B cell (primary cell): Measurements from ENCODE around the gene KRT35. TPM values are rescaled to one million over a fixed set of nuclear protein-coding genes. Genes with fewer than 3 reads are reported as not detected.

Experiments used
- ATAC-seq: fragments of 200-7000 bp; cut with Tn5 transposase; one replicate; pipeline ENCODE4 v1.10.0; 2021; ENCODE audit warnings: low read depth, mild to moderate bottlenecking, moderate number of reproducible peaks, moderate library complexity
- CTCF ChIA-PET: fragments of 350-600 bp; sonication (Branson Sonifier 250); formaldehyde crosslinking; loops from one replicate; lab custom pipeline; 2021; ENCODE audit warnings: antibody characterized with exemption, inconsistent platforms; lab: Charles Lee
- POLR2A ChIA-PET: fragments of 350-600 bp; sonication (Branson Sonifier 250); formaldehyde crosslinking; loops from one replicate; lab custom pipeline; 2021; ENCODE audit warnings: antibody characterized with exemption; lab: Charles Lee
- DNase-seq: peaks from one replicate; pipeline ENCODE4 v3.0.0; 2013
- H2AFZ ChIP-seq: 2 replicates; pipeline ENCODE4 v1.6.1; 2012; ENCODE audit warnings: mild to moderate bottlenecking, low read depth, low read length; ENCODE audit not compliant: insufficient read depth, poor library complexity, severe bottlenecking
- H3K27ac ChIP-seq, 2 donors: 1 replicate in 1 of 2; 2 replicates in 1 of 2; pipeline ENCODE4 v1.5.1; 2012 to 2013; ENCODE audit warnings: low read length in 2 of 2, mild to moderate bottlenecking in 2 of 2, moderate library complexity in 1 of 2
- H3K27me3 ChIP-seq, 4 experiments: fragments of 200-600 bp in 1 of 4; sonication (generic) in 1 of 4; replicated peaks in 1 of 4; 1 replicate in 2 of 4; 2 replicates in 2 of 4; pipeline versions ENCODE4 v1.6.1 to v1.7.0; 2013 to 2016; ENCODE audit warnings: low read length in 3 of 4, mild to moderate bottlenecking in 2 of 4, mixed read lengths in 1 of 4, moderate library complexity in 1 of 4; ENCODE audit not compliant: insufficient read depth in 4 of 4, control insufficient read depth in 3 of 4; ENCODE audit errors: control extremely low read depth in 1 of 4
- H3K36me3 ChIP-seq, 2 experiments: replicated peaks in 1 of 2; 1 replicate in 1 of 2; 2 replicates in 1 of 2; pipeline versions ENCODE4 v1.6.1 to v1.7.1; 2013; ENCODE audit warnings: low read length in 1 of 2; ENCODE audit not compliant: insufficient read depth in 2 of 2, control insufficient read depth in 1 of 2; ENCODE audit errors: control extremely low read depth in 1 of 2, extremely low read depth in 1 of 2
- H3K4me1 ChIP-seq, 2 donors: fragments of 200-600 bp in 1 of 2; sonication (generic) in 1 of 2; 1 replicate in 1 of 2; 2 replicates in 1 of 2; pipeline versions ENCODE4 v1.5.1 to v1.6.1; 2013 to 2017; ENCODE audit warnings: low read length in 2 of 2; ENCODE audit not compliant: control insufficient read depth in 2 of 2, insufficient read depth in 2 of 2
- H3K4me2 ChIP-seq: replicated peaks from 2 replicates; pipeline ENCODE3; 2012; ENCODE audit warnings: mild to moderate bottlenecking, low read depth, low read length; ENCODE audit not compliant: poor library complexity, severe bottlenecking
- H3K4me3 ChIP-seq, 5 experiments: fragments of 200-600 bp in 1 of 5; sonication (generic) in 1 of 5; 1 replicate in 3 of 5; 2 replicates in 2 of 5; pipeline versions ENCODE4 v1.5.1 to v1.7.0; 2011 to 2016; ENCODE audit warnings: low read length in 4 of 5, mild to moderate bottlenecking in 4 of 5, low read depth in 2 of 5, control low read depth in 1 of 5, moderate library complexity in 1 of 5; ENCODE audit not compliant: insufficient read depth in 1 of 5; ENCODE audit errors: control extremely low read depth in 1 of 5, extremely low read depth in 1 of 5
- H3K79me2 ChIP-seq: fragments of 200-600 bp; sonication (generic); one replicate; pipeline ENCODE4 v1.6.0; 2016; ENCODE audit warnings: low read length; ENCODE audit not compliant: control insufficient read depth, insufficient read depth
- H3K9ac ChIP-seq: fragments of 200-600 bp; sonication (generic); 2 replicates; pipeline ENCODE4 v1.6.1; 2017; ENCODE audit warnings: mild to moderate bottlenecking, low read length, moderate library complexity
- H3K9me3 ChIP-seq, 3 donors: one replicate each; pipeline versions ENCODE4 v1.6.1 to v1.7.1; 2013; ENCODE audit warnings: low read length in 2 of 3; ENCODE audit not compliant: control insufficient read depth in 2 of 3, insufficient read depth in 1 of 3; ENCODE audit errors: control extremely low read depth in 1 of 3
- H4K20me1 ChIP-seq: 2 replicates; pipeline ENCODE4 v1.6.0; 2012; ENCODE audit warnings: mild to moderate bottlenecking, low read length; ENCODE audit not compliant: insufficient read depth, control insufficient read depth, poor library complexity, severe bottlenecking
- H3K27ac Mint-ChIP-seq: one replicate; pipeline ENCODE4 v1.8.0; 2021; ENCODE audit warnings: mixed read lengths
- H3K27me3 Mint-ChIP-seq: one replicate; pipeline ENCODE4 v1.8.0; 2021; ENCODE audit warnings: mixed read lengths
- H3K4me1 Mint-ChIP-seq: one replicate; pipeline ENCODE4 v1.8.0; 2021; ENCODE audit warnings: mixed read lengths
- H3K4me3 Mint-ChIP-seq: one replicate; pipeline ENCODE4 v1.8.0; 2021; ENCODE audit warnings: mixed read lengths
- H3K9me3 Mint-ChIP-seq: one replicate; pipeline ENCODE4 v1.8.0; 2022; ENCODE audit warnings: mixed read lengths; ENCODE audit not compliant: insufficient read depth
- EZH2 ChIP-seq: IDR thresholded peaks from 2 replicates; pipeline ENCODE4 v1.6.1; 2012; ENCODE audit warnings: borderline replicate concordance, low read depth, mild to moderate bottlenecking, moderate library complexity, low read length; ENCODE audit not compliant: insufficient read depth, poor library complexity, severe bottlenecking
- WGBS: methylation state at CpG from one replicate; pipeline ENCODE4 v1.1.5; 2013; ENCODE audit warnings: missing lambda C conversion rate; ENCODE audit not compliant: insufficient coverage; 5-methylcytosine and 5-hydroxymethylcytosine counted together
- intact Hi-C: fragments of 100-400 bp; cut with micrococcal nuclease; formaldehyde crosslinking; loops from one replicate; pipeline ENCODE4 v1.10.0; 2022
- polyA plus RNA-seq: library from polyadenylated mRNA; depleted of rRNA; stranded (reverse); fragments of >200 nt; gene quantifications from 2 replicates; pipeline ENCODE4 v1.2.3, GENCODE V29; 2012
- total RNA-seq, 2 donors: library from RNA; stranded (reverse); fragments of 120-200 nt in 1 of 2; gene quantifications; 1 replicate in 1 of 2; 2 replicates in 1 of 2; pipeline versions ENCODE4 v1.2.3 to v1.2.4, GENCODE V29; 2013 to 2022
- TF ChIP-seq, protein P1 (sequence below): fragments of 200-600 bp; IDR thresholded peaks from one replicate; pipeline ENCODE4 v1.8.0; 2022; ENCODE audit warnings: antibody characterized with exemption, mild to moderate bottlenecking

KRT35 gene
- total and polyA plus RNA-seq, 2 donors (not counting 1 experiment from before 2014, with no cell fraction given), result not detected

DNA sequence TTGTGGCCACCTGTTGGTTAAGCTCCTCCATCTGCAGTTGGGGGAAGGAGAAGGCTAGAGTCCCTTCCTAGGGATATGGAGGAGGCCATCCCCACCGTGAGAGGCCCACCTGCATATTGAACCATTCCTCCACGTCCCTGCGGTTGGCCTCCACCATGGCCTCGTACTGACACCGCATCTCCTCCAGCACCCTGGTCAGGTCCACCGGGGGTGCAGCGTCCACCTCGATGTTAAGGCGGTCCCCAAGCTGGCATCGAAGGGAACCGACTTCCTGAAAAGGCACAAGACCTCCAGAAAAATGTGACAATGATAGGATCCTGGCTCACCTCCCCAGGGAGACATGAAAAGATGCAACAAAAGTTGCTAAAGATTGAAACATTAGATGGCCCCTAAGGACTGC, 16.8 kb downstream of the KRT35 start:
- no peaks in the 10 kb centered on the region for H3K79me2 ChIP-seq
- no peak overlapping the region for H3K9ac ChIP-seq
- peaks cover 0 to 12% (median 0%) of the 10 kb centered on the region in 3 donors for H3K9me3 ChIP-seq
- 97% methylated on average over 11 of the region's 11 CpGs for WGBS
- POLR2A ChIA-PET, result no interaction called here
- intact Hi-C loops, result no loop called here
- DNase-seq (no peak), ATAC-seq (no peak)
- no peak overlapping the region for H2AFZ ChIP-seq
- no peaks in the 10 kb centered on the region for H3K9me3 Mint-ChIP-seq
- H3K36me3 ChIP-seq, result no peaks in the 10 kb centered on the region
- H3K27me3 Mint-ChIP-seq, result peaks cover 44% of the 10 kb centered on the region
- no peaks in the 10 kb centered on the region for H4K20me1 ChIP-seq
- H3K4me3 Mint-ChIP-seq, result no peak overlapping the region
- H3K4me2 ChIP-seq, result no peak overlapping the region
- CTCF ChIA-PET, result no interaction called here
- H3K27ac Mint-ChIP-seq, result no peak overlapping the region
- H3K27ac ChIP-seq, result no peak overlapping the region
- no peaks in the 10 kb centered on the region for H3K4me1 ChIP-seq
- H3K4me1 Mint-ChIP-seq, result no peaks in the 10 kb centered on the region
- H3K4me3 ChIP-seq, result no peak overlapping the region
- no peak for TF ChIP-seq EZH2
- TF ChIP-seq, protein P1, sequence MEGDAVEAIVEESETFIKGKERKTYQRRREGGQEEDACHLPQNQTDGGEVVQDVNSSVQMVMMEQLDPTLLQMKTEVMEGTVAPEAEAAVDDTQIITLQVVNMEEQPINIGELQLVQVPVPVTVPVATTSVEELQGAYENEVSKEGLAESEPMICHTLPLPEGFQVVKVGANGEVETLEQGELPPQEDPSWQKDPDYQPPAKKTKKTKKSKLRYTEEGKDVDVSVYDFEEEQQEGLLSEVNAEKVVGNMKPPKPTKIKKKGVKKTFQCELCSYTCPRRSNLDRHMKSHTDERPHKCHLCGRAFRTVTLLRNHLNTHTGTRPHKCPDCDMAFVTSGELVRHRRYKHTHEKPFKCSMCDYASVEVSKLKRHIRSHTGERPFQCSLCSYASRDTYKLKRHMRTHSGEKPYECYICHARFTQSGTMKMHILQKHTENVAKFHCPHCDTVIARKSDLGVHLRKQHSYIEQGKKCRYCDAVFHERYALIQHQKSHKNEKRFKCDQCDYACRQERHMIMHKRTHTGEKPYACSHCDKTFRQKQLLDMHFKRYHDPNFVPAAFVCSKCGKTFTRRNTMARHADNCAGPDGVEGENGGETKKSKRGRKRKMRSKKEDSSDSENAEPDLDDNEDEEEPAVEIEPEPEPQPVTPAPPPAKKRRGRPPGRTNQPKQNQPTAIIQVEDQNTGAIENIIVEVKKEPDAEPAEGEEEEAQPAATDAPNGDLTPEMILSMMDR, result no peak
- peaks cover 0 to 6% (median 2%) of the 10 kb centered on the region in 4 experiments for H3K27me3 ChIP-seq

- WGBS, result 94% methylated on average over 8 of the region's 8 CpGs
- no peak for TF ChIP-seq EZH2
- TF ChIP-seq, protein P1, result no peak
- no peak overlapping the region for H3K9ac ChIP-seq
- peaks cover 0 to 12% (median 0%) of the 10 kb centered on the region in 3 donors for H3K9me3 ChIP-seq
- no peak overlapping the region for H3K4me2 ChIP-seq
- no peak for DNase-seq
- CTCF ChIA-PET, result no interaction called here
- H3K79me2 ChIP-seq, result no peaks in the 10 kb centered on the region
- H3K4me3 ChIP-seq, result no peak overlapping the region
- no peaks in the 10 kb centered on the region for H4K20me1 ChIP-seq
- H3K9me3 Mint-ChIP-seq, result no peaks in the 10 kb centered on the region
- no peaks in the 10 kb centered on the region for H3K4me1 Mint-ChIP-seq
- no peaks in the 10 kb centered on the region for H3K36me3 ChIP-seq
- H3K27me3 ChIP-seq, result peaks cover 0 to 4% (median 2%) of the 10 kb centered on the region in 4 experiments
- no peak for ATAC-seq
- H2AFZ ChIP-seq, result no peak overlapping the region
- H3K4me3 Mint-ChIP-seq, result no peak overlapping the region
- no peaks in the 10 kb centered on the region for H3K4me1 ChIP-seq
- H3K27ac ChIP-seq, result no peak overlapping the region
- POLR2A ChIA-PET, result no interaction called here
- intact Hi-C loops, result no loop called here
- H3K27ac Mint-ChIP-seq, result no peak overlapping the region
- peaks cover 43% of the 10 kb centered on the region for H3K27me3 Mint-ChIP-seq
These were observed 17.2 kb downstream of the KRT35 start for GRCh38 chr17:41463746-41464145.
